Hepatocyte (in vitro differentiated cells): ENCODE results near the gene DUOXA2. TPM values are rescaled to one million over a fixed set of nuclear protein-coding genes. Genes with fewer than 3 reads are reported as not detected.
"Not testable (repeated sequence)": the region's sequence is repeated elsewhere in the genome, so short reads cannot be mapped to it uniquely, and the experiment has no call there.

Source experiments
- DNase-seq: peaks from one replicate; pipeline ENCODE4 v3.0.0-alpha.2; 2016; ENCODE audit warnings: low spot score
- H2AFZ ChIP-seq: fragments of 200-600 bp; sonication (generic); 2 replicates; pipeline ENCODE4 v1.6.0; 2016; ENCODE audit warnings: antibody characterized with exemption, mild to moderate bottlenecking
- H3K27ac ChIP-seq: fragments of 200-600 bp; sonication (generic); 2 replicates; pipeline ENCODE4 v1.5.1; 2016; ENCODE audit warnings: mild to moderate bottlenecking
- H3K27me3 ChIP-seq: fragments of 200-600 bp; sonication (generic); 2 replicates; pipeline ENCODE4 v1.6.1; 2016
- H3K36me3 ChIP-seq: fragments of 200-600 bp; sonication (generic); replicated peaks from 2 replicates; pipeline ENCODE4 v1.5.1; 2016; ENCODE audit warnings: low read depth; ENCODE audit not compliant: insufficient read depth
- H3K4me1 ChIP-seq: fragments of 200-600 bp; sonication (generic); 2 replicates; pipeline ENCODE4 v1.5.1; 2016; ENCODE audit warnings: mild to moderate bottlenecking, moderate library complexity; ENCODE audit not compliant: insufficient read depth
- H3K4me2 ChIP-seq: fragments of 200-600 bp; sonication (generic); 2 replicates; pipeline ENCODE4 v1.6.0; 2016
- H3K4me3 ChIP-seq: fragments of 200-600 bp; sonication (generic); 2 replicates; pipeline ENCODE4 v1.5.1; 2016; ENCODE audit warnings: mild to moderate bottlenecking
- H3K79me2 ChIP-seq: fragments of 200-600 bp; sonication (generic); 2 replicates; pipeline ENCODE4 v1.6.0; 2017; ENCODE audit warnings: mild to moderate bottlenecking
- H3K9me2 ChIP-seq: fragments of 200-600 bp; sonication (generic); replicated peaks from 2 replicates; pipeline ENCODE4 v1.6.0; 2017; ENCODE audit warnings: mild to moderate bottlenecking; ENCODE audit not compliant: insufficient read depth
- H3K9me3 ChIP-seq: fragments of 200-600 bp; sonication (generic); 2 replicates; pipeline ENCODE4 v1.5.1; 2016; ENCODE audit warnings: low read depth, mild to moderate bottlenecking
- H4K20me1 ChIP-seq: fragments of 200-600 bp; sonication (generic); 2 replicates; pipeline ENCODE4 v1.6.0; 2016; ENCODE audit warnings: mild to moderate bottlenecking; ENCODE audit not compliant: insufficient read depth, poor library complexity, severe bottlenecking
- CTCF ChIP-seq: fragments of 200-600 bp; sonication (generic); IDR thresholded peaks from 2 replicates; pipeline ENCODE4 v1.5.1; 2016; ENCODE audit warnings: antibody characterized with exemption, mild to moderate bottlenecking; ENCODE audit not compliant: poor library complexity
- EZH2 ChIP-seq: fragments of 200-600 bp; sonication (generic); IDR thresholded peaks from 2 replicates; pipeline ENCODE4 v1.6.1; 2016; ENCODE audit warnings: antibody characterized with exemption, mild to moderate bottlenecking, borderline replicate concordance
- EZH2phosphoT487 ChIP-seq: fragments of 200-600 bp; sonication (generic); IDR thresholded peaks from one replicate; pipeline ENCODE4 v1.6.1; 2018; ENCODE audit warnings: antibody characterized with exemption, mild to moderate bottlenecking, low read depth, moderate library complexity; ENCODE audit not compliant: unreplicated experiment, severe bottlenecking
- WGBS: methylation state at CpG from one replicate; pipeline ENCODE4 v1.1.6; 2016; ENCODE audit warnings: low lambda C conversion rate; ENCODE audit errors: missing lambda C conversion rate; 5-methylcytosine and 5-hydroxymethylcytosine counted together
- polyA plus RNA-seq: library from polyadenylated mRNA; unstranded; fragments of >200 nt; fragmentation: Nextera tagmentation; extraction: Ambion mirVana; gene quantifications from 2 replicates; pipeline ENCODE4 v1.2.1, GENCODE V29; 2016
- total RNA-seq: library from RNA; depleted of rRNA; stranded (reverse); fragments of >200 nt; gene quantifications from 2 replicates; pipeline ENCODE4 v1.2.3, GENCODE V29; 2014

The DUOXA2 gene
- total and polyA plus RNA-seq, 2 experiments from 2014 or later = 13.8 to 35.8 TPM

- H4K20me1 ChIP-seq = no peaks in the 10 kb centered on the region
- H3K27ac ChIP-seq = no peak overlapping the region
- H3K9me3 ChIP-seq = no peaks in the 10 kb centered on the region
- H3K4me1 ChIP-seq = no peaks in the 10 kb centered on the region
- H3K27me3 ChIP-seq = no peaks in the 10 kb centered on the region
- no peaks in the 10 kb centered on the region for H3K9me2 ChIP-seq
- no peaks in the 10 kb centered on the region for H3K79me2 ChIP-seq
- H3K36me3 ChIP-seq = no peaks in the 10 kb centered on the region
- TF ChIP-seq EZH2 = no peak
- no peak for TF ChIP-seq EZH2phosphoT487
- no peak for TF ChIP-seq CTCF
- no peak overlapping the region for H2AFZ ChIP-seq
- 83% methylated on average over 7 of the region's 7 CpGs for WGBS
- no peak overlapping the region for H3K4me2 ChIP-seq
- no peak overlapping the region for H3K4me3 ChIP-seq
- DNase-seq = no peak
These were observed 13.1 kb upstream of the DUOXA2 start for GRCh38 chr15:45100884-45101625.

- no peak overlapping the region for H2AFZ ChIP-seq
- DNase-seq = no peak
These were observed 12.4 kb upstream of the DUOXA2 start for GRCh38 chr15:45101749-45102148.

DNA sequence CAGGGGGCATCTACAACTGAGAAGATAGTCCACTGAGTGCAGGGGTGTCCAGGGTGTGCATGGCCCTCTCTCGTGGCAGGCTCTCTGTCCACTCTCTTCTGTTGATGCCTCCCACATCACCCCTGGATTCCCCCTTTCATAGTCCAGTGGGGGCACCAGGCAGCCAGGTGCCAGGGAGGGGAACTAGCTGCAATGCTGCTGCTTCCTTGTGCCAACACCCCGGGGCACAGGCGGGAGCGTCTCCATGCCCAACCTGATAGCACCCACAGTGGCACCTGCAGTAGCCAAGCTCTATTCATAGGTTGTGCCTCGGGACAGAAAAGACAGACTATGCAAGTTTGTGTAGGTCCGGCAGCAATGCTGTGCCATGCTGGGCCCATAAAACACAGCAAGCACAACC, 11.9 kb upstream of the DUOXA2 start:
- Histone ChIP-seq H3K27me3 (no peaks in the 10 kb centered on the region), H3K9me2 (no peaks in the 10 kb centered on the region), H3K4me3 (no peak overlapping the region), H3K9me3 (no peaks in the 10 kb centered on the region), H3K36me3 (no peaks in the 10 kb centered on the region), H3K4me2 (no peak overlapping the region), H4K20me1 (no peaks in the 10 kb centered on the region), H3K27ac (no peak overlapping the region), H3K4me1 (no peaks in the 10 kb centered on the region), H3K79me2 (no peaks in the 10 kb centered on the region), H2AFZ (no peak overlapping the region)
- TF ChIP-seq EZH2 (no peak), EZH2phosphoT487 (no peak), CTCF (no peak)
- 99% methylated on average over 6 of the region's 6 CpGs for WGBS
- DNase-seq = no peak

More at GRCh38 chr15:45101749-45102148, 12.4 kb upstream of the DUOXA2 start:
- no peaks in the 10 kb centered on the region for H3K36me3 ChIP-seq
- no peaks in the 10 kb centered on the region for H3K27me3 ChIP-seq
- no peak overlapping the region for H3K4me2 ChIP-seq
- no peak overlapping the region for H3K4me3 ChIP-seq
- TF ChIP-seq EZH2 (no peak), CTCF (no peak)
- H3K79me2 ChIP-seq = no peaks in the 10 kb centered on the region
- no peaks in the 10 kb centered on the region for H4K20me1 ChIP-seq
- no peaks in the 10 kb centered on the region for H3K9me2 ChIP-seq
- H3K4me1 ChIP-seq = no peaks in the 10 kb centered on the region
- WGBS = 94% methylated on average over 12 of the region's 12 CpGs
- H3K9me3 ChIP-seq = no peaks in the 10 kb centered on the region
- no peak overlapping the region for H3K27ac ChIP-seq

DNA sequence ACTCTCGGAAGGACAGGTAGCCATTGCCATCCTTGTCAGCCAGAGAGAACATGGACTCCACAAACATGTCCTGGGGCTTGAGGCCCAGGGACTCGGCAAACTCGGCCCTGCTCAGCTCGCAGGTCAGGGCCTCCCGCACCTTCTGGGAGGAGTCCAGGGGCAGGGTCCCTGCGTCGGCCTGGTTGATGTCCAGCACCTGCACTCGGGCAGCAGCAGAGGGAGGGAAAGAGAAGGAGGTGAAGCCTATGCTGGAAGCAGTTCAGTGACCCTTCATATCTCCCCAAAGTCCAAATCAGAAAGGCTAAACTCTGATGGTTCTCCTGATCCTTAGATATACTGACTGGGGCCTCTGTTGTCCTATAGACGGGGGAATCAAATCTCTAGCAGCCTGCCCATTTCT, 10.0 kb upstream of the DUOXA2 start:
- DNase-seq, H3K4me2 ChIP-seq, H2AFZ ChIP-seq, H3K4me3 ChIP-seq, H4K20me1 ChIP-seq, H3K36me3 ChIP-seq, H3K9me3 ChIP-seq, H3K27ac ChIP-seq, H3K4me1 ChIP-seq, H3K27me3 ChIP-seq, H3K79me2 ChIP-seq, H3K9me2 ChIP-seq: not testable (repeated sequence)
- WGBS = 91% methylated on average over 9 of the region's 9 CpGs
